ENCODE data around the gene MRPL4. TPM values are rescaled to one million over a fixed set of nuclear protein-coding genes. Genes with fewer than 3 reads are reported as not detected.

The MRPL4 gene
- total and polyA plus RNA-seq, 4 donors, result 21.5 to 74.8 (median 33.7) TPM

- peaks cover 0 to under 1% (median 0%) of the 10 kb centered on the region in 4 donors for H3K27me3 ChIP-seq (ENCODE audit: control insufficient read depth in 4 of 4, insufficient read depth in 4 of 4, low read length in 3 of 4)
- TF ChIP-seq FOXA1 (IDR thresholded peaks at IDR 0.05) (no peak), JUND (IDR thresholded peaks at IDR 0.05) (no peak), REST (IDR thresholded peaks at IDR 0.05) (no peak), ATF3 (IDR thresholded peaks at IDR 0.05) (no peak), RAD21 (IDR thresholded peaks at IDR 0.05) (no peak), RXRA (IDR thresholded peaks at IDR 0.05) (no peak), HNF4G (IDR thresholded peaks at IDR 0.05) (no peak), TAF1 (conservative IDR thresholded peaks at IDR 0.05) (no peak), EGR1 (IDR thresholded peaks at IDR 0.05; ENCODE audit: low read depth in 2 of 2) (no peak), NR2F2 (IDR thresholded peaks at IDR 0.05) (no peak)
- no peak overlapping the region for H3K4me3 ChIP-seq (ENCODE audit: low read depth in 1 of 3, low read length in 3 of 3)
- DNase-seq (ENCODE audit: low spot score), result no peak
- no peak overlapping the region for H3K27ac ChIP-seq (ENCODE audit: low read depth in 1 of 2, low read length in 2 of 2)
- H3K4me1 ChIP-seq (ENCODE audit: control insufficient read depth in 4 of 4, insufficient read depth in 4 of 4, low read length in 3 of 4), result peaks cover 7 to 26% (median 16%) of the 10 kb centered on the region in 4 donors
- WGBS, result 93% methylated on average over 34 of the region's 34 CpGs
- peaks cover 14 to 49% (median 32%) of the 10 kb centered on the region in 4 donors for H3K36me3 ChIP-seq (ENCODE audit: control insufficient read depth in 4 of 4, insufficient read depth in 3 of 4, low read depth in 1 of 4, low read length in 3 of 4)
- no peak overlapping the region for H3K9ac ChIP-seq (ENCODE audit: low read depth in 1 of 2, low read length in 2 of 2)
- no peaks in the 10 kb centered on the region for H3K9me3 ChIP-seq (ENCODE audit: control insufficient read depth in 4 of 4, low read length in 3 of 4)
Measured at GRCh38 chr19:10284065-10284959, 32.3 kb downstream of the MRPL4 start.

- Histone ChIP-seq H3K4me1 (ENCODE audit: control insufficient read depth in 4 of 4, insufficient read depth in 4 of 4, low read length in 3 of 4) (peaks cover 7 to 30% (median 21%) of the 10 kb centered on the region in 4 donors), H3K9ac (ENCODE audit: low read depth in 1 of 2, low read length in 2 of 2) (no peak overlapping the region), H3K9me3 (ENCODE audit: control insufficient read depth in 4 of 4, low read length in 3 of 4) (no peaks in the 10 kb centered on the region), H3K27ac (ENCODE audit: low read depth in 1 of 2, low read length in 2 of 2) (no peak overlapping the region), H3K36me3 (ENCODE audit: control insufficient read depth in 4 of 4, insufficient read depth in 3 of 4, low read depth in 1 of 4, low read length in 3 of 4) (peaks cover 14 to 47% (median 29%) of the 10 kb centered on the region in 4 donors), H3K4me3 (ENCODE audit: low read depth in 1 of 3, low read length in 3 of 3) (no peak overlapping the region), H3K27me3 (ENCODE audit: control insufficient read depth in 4 of 4, insufficient read depth in 4 of 4, low read length in 3 of 4) (peaks cover 0 to 2% (median 0%) of the 10 kb centered on the region in 4 donors)
- TF ChIP-seq FOXA1 (IDR thresholded peaks at IDR 0.05), result no peak
- no peak for TF ChIP-seq NR2F2 (IDR thresholded peaks at IDR 0.05)
- TF ChIP-seq GABPA (IDR thresholded peaks at IDR 0.05 in 1 of 2, conservative IDR thresholded peaks at IDR 0.05 in 1 of 2), result no peak
- TF ChIP-seq RAD21 (IDR thresholded peaks at IDR 0.05), result no peak
- no peak for TF ChIP-seq YY1 (IDR thresholded peaks at IDR 0.05)
- TF ChIP-seq, protein P1, sequence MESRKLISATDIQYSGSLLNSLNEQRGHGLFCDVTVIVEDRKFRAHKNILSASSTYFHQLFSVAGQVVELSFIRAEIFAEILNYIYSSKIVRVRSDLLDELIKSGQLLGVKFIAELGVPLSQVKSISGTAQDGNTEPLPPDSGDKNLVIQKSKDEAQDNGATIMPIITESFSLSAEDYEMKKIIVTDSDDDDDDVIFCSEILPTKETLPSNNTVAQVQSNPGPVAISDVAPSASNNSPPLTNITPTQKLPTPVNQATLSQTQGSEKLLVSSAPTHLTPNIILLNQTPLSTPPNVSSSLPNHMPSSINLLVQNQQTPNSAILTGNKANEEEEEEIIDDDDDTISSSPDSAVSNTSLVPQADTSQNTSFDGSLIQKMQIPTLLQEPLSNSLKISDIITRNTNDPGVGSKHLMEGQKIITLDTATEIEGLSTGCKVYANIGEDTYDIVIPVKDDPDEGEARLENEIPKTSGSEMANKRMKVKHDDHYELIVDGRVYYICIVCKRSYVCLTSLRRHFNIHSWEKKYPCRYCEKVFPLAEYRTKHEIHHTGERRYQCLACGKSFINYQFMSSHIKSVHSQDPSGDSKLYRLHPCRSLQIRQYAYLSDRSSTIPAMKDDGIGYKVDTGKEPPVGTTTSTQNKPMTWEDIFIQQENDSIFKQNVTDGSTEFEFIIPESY (IDR thresholded peaks at IDR 0.05), result no peak
- no peak for TF ChIP-seq RXRA (IDR thresholded peaks at IDR 0.05)
- TF ChIP-seq TAF1 (conservative IDR thresholded peaks at IDR 0.05), result no peak
- TF ChIP-seq FOXA2 (IDR thresholded peaks at IDR 0.05), result no peak
- no peak for TF ChIP-seq SP1 (IDR thresholded peaks at IDR 0.05)
- no peak for TF ChIP-seq REST (IDR thresholded peaks at IDR 0.05)
- no peak for TF ChIP-seq HNF4A (conservative IDR thresholded peaks at IDR 0.05)
- no peak for TF ChIP-seq HNF4G (IDR thresholded peaks at IDR 0.05)
- TF ChIP-seq, protein P2, sequence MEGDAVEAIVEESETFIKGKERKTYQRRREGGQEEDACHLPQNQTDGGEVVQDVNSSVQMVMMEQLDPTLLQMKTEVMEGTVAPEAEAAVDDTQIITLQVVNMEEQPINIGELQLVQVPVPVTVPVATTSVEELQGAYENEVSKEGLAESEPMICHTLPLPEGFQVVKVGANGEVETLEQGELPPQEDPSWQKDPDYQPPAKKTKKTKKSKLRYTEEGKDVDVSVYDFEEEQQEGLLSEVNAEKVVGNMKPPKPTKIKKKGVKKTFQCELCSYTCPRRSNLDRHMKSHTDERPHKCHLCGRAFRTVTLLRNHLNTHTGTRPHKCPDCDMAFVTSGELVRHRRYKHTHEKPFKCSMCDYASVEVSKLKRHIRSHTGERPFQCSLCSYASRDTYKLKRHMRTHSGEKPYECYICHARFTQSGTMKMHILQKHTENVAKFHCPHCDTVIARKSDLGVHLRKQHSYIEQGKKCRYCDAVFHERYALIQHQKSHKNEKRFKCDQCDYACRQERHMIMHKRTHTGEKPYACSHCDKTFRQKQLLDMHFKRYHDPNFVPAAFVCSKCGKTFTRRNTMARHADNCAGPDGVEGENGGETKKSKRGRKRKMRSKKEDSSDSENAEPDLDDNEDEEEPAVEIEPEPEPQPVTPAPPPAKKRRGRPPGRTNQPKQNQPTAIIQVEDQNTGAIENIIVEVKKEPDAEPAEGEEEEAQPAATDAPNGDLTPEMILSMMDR (IDR thresholded peaks at IDR 0.05; ENCODE audit: low read depth, low read length, missing input control), result no peak
- no peak for TF ChIP-seq MAX (IDR thresholded peaks at IDR 0.05)
- no peak for DNase-seq (ENCODE audit: low spot score)
- 97% methylated on average over 13 of the region's 13 CpGs for WGBS
Measured at GRCh38 chr19:10284960-10285278, 32.9 kb downstream of the MRPL4 start.

Measured in liver (tissue), 9 donors.